ENCODE measurements around the gene MUC5B.

Gene MUC5B

DNA sequence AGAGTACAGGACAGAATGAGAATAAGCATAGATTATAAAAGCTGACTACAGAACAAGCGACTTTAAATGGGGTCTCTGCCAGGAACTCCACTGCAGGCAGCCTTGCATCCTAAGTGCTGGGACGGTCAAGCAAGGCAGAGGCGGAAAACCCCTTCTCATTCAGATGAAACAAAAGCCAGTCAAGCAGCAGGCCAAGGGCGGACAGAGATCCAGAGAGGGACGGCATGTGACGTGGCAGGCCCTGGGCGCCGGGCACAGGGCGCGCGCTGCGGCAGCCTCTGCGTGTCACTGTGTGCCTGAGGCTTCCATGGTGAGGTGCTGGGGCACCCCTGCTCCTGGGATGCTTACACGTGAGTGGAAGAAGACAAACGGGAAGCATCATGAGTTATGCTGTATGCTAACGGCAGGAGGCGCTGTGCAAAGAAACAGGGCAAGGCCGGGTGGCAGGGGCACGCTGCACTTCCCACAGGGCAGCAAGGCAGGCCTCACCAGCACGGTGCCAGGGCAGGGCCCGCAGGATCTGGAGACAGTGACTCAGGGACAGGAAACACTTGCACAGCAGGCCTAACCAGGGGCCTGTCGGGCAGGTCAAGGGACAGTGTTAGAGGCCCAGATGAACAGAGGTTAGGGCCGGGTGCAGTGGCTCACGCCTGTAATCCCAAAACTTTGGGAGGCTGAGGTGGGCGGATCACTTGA is 80.4 kb downstream of the MUC5B start:
- no peaks in the 10 kb centered on the region for H3K27me3 ChIP-seq (ENCODE audit: insufficient read depth, low read length)
- peaks cover 8% of the 10 kb centered on the region for H3K9me3 ChIP-seq (ENCODE audit: low read length)
- peaks cover 16% of the 10 kb centered on the region for H3K4me1 ChIP-seq (ENCODE audit: insufficient read depth, low read length)
- peaks cover 11% of the 10 kb centered on the region for H3K36me3 ChIP-seq (ENCODE audit: insufficient read depth, low read length)
- no peak overlapping the region for H3K4me3 ChIP-seq (ENCODE audit: low read length)
- H2AFZ ChIP-seq (ENCODE audit: low read depth, low read length): no peak overlapping the region

DNA sequence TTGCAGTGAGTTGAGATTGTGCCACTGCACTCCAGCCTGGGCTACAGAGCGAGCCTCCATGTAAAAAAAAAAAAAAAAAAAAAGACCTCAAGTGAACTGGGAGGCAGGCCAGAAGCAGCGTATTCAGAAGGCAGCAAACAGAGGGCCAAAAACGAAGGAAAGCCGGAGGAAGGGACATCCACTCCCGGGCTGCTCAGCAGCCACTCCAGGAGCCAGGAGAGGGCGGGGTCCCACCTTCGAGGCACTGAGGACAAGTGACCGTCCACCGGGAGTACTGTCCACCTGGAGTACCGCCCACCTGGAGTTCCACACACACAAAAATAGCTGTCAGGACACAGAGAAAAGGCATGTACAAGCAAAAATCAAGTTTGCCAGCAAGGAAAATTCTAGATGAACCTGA is 81.1 kb downstream of the MUC5B start:
- H3K9me3 ChIP-seq (ENCODE audit: low read length): peaks cover 8% of the 10 kb centered on the region
- H2AFZ ChIP-seq (ENCODE audit: low read depth, low read length): no peak overlapping the region
- no peak overlapping the region for H3K4me3 ChIP-seq (ENCODE audit: low read length)
- H3K27me3 ChIP-seq (ENCODE audit: insufficient read depth, low read length): no peaks in the 10 kb centered on the region
- peaks cover 11% of the 10 kb centered on the region for H3K36me3 ChIP-seq (ENCODE audit: insufficient read depth, low read length)
- peaks cover 21% of the 10 kb centered on the region for H3K4me1 ChIP-seq (ENCODE audit: insufficient read depth, low read length)

DNA sequence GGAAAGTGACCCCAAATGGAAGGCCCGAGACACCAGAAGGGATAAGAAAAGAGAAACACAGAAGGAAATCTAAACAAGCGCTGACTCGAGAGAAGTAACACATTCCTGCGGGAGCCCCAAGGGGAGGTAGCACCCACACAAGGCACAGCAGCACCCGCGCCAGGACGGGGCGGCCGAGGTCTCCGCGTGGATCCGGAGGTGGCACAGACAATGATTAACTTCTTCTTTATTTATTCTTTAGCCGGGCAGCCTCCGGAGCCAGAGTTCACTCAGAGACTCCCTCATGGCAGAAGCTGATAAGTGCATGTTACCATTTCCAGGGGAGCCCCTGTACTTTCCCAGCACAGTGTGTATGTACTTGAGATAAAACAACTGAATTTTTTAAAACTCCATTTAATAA is 81.5 kb downstream of the MUC5B start:
- H3K4me3 ChIP-seq (ENCODE audit: low read length): no peak overlapping the region
- H2AFZ ChIP-seq (ENCODE audit: low read depth, low read length): no peak overlapping the region
- H3K9me3 ChIP-seq (ENCODE audit: low read length): peaks cover 8% of the 10 kb centered on the region
- H3K4me1 ChIP-seq (ENCODE audit: insufficient read depth, low read length): peaks cover 21% of the 10 kb centered on the region
- H3K27me3 ChIP-seq (ENCODE audit: insufficient read depth, low read length): no peaks in the 10 kb centered on the region
- H3K36me3 ChIP-seq (ENCODE audit: insufficient read depth, low read length): peaks cover 11% of the 10 kb centered on the region

- no peaks in the 10 kb centered on the region for H3K27me3 ChIP-seq (ENCODE audit: insufficient read depth, low read length)
- H3K36me3 ChIP-seq (ENCODE audit: insufficient read depth, low read length): peaks cover 11% of the 10 kb centered on the region
- H2AFZ ChIP-seq (ENCODE audit: low read depth, low read length): no peak overlapping the region
- H3K4me3 ChIP-seq (ENCODE audit: low read length): no peak overlapping the region
- peaks cover 24% of the 10 kb centered on the region for H3K4me1 ChIP-seq (ENCODE audit: insufficient read depth, low read length)
- H3K9me3 ChIP-seq (ENCODE audit: low read length): peaks cover 8% of the 10 kb centered on the region
Measured at GRCh38 chr11:1305063-1305495, 82.2 kb downstream of the MUC5B start.

DNA sequence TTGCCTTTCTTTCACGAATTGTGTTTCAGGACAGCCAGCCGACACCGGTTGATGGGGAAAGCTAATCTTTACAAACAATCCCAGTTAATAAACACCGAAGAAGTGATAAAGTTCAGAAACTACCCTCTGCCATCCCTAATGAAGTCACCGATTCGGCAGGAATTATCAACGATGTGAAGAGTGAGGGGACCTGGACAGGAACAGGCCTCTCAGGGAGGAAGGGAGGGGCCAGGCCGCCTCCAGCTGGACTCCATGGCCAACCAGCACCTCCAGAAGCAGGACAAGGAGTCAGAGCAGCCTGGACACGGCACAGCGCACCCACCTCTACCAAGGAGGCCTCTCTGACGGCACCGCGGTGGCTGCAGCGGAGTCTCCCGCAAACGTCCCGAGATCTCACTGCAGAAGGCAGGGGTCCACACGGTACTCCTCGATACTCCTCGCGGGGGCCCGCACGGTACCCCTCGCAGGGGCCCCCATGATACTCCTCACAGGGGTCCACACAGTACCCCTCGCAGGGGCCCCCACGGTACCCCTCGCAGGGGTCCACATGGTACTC is 82.7 kb downstream of the MUC5B start:
- peaks cover 25% of the 10 kb centered on the region for H3K4me1 ChIP-seq (ENCODE audit: insufficient read depth, low read length)
- no peak overlapping the region for H2AFZ ChIP-seq (ENCODE audit: low read depth, low read length)
- peaks cover 11% of the 10 kb centered on the region for H3K36me3 ChIP-seq (ENCODE audit: insufficient read depth, low read length)
- H3K4me3 ChIP-seq (ENCODE audit: low read length): no peak overlapping the region
- H3K27me3 ChIP-seq (ENCODE audit: insufficient read depth, low read length): no peaks in the 10 kb centered on the region
- peaks cover 11% of the 10 kb centered on the region for H3K9me3 ChIP-seq (ENCODE audit: low read length)

- H3K4me1 ChIP-seq (ENCODE audit: insufficient read depth, low read length): peaks cover 25% of the 10 kb centered on the region
- H3K4me3 ChIP-seq (ENCODE audit: low read length): no peak overlapping the region
- H3K27me3 ChIP-seq (ENCODE audit: insufficient read depth, low read length): no peaks in the 10 kb centered on the region
- H3K36me3 ChIP-seq (ENCODE audit: insufficient read depth, low read length): peaks cover 11% of the 10 kb centered on the region
- H2AFZ ChIP-seq (ENCODE audit: low read depth, low read length): no peak overlapping the region
- H3K9me3 ChIP-seq (ENCODE audit: low read length): peaks cover 20% of the 10 kb centered on the region
Measured at GRCh38 chr11:1306186-1307162, 83.6 kb downstream of the MUC5B start.

DNA sequence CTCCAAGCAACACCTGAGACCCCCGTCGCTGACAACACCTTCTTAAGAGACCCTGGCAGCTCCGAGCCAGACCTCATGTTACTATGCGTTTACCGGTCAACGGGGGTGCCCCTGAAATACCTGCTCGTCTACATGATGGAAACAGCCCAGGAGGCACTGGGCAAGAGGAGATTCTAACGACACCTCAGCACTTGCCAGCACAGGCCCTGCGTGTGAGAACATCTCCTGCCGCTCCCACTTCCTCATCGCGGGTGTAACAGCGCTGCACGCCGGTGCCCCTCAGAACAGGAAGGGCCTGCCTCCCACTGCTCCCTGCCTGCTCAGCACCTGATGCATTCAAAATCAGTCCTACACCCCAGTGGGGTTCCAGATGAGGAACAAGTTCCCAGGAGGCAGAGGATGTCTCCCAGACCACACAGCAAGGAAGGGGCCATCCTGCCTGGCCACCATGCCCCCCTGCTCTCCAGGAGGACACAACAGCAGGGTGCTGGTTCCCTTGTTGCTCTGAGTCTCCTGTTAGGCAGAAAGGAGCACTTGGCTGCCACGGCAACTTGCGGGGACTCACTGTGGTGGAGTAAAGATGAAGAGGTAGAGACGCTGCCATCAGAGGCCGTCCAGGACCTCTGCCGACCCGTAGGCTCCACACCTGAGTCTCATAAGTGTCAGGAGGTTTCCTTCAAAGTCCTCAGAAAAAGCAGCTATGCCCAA is 84.5 kb downstream of the MUC5B start:
- Histone ChIP-seq H3K27me3 (ENCODE audit: insufficient read depth, low read length) (no peaks in the 10 kb centered on the region), H3K4me3 (ENCODE audit: low read length) (no peak overlapping the region), H3K36me3 (ENCODE audit: insufficient read depth, low read length) (peaks cover 11% of the 10 kb centered on the region), H3K4me1 (ENCODE audit: insufficient read depth, low read length) (peaks cover 24% of the 10 kb centered on the region), H3K9me3 (ENCODE audit: low read length) (peaks cover 24% of the 10 kb centered on the region), H2AFZ (ENCODE audit: low read depth, low read length) (no peak overlapping the region)

GRCh38 chr11:1307998-1308742 is 85.3 kb downstream of the MUC5B start:
- Histone ChIP-seq H3K9me3 (ENCODE audit: low read length) (peaks cover 24% of the 10 kb centered on the region), H3K4me1 (ENCODE audit: insufficient read depth, low read length) (peaks cover 15% of the 10 kb centered on the region), H3K27me3 (ENCODE audit: insufficient read depth, low read length) (no peaks in the 10 kb centered on the region), H3K36me3 (ENCODE audit: insufficient read depth, low read length) (peaks cover 11% of the 10 kb centered on the region), H2AFZ (ENCODE audit: low read depth, low read length) (no peak overlapping the region), H3K4me3 (ENCODE audit: low read length) (peak overlapping the region; percentile 62)

GRCh38 chr11:1308743-1309497 is 86.1 kb downstream of the MUC5B start:
- H3K36me3 ChIP-seq (ENCODE audit: insufficient read depth, low read length): peaks cover 11% of the 10 kb centered on the region
- H3K4me1 ChIP-seq (ENCODE audit: insufficient read depth, low read length): peaks cover 15% of the 10 kb centered on the region
- peak overlapping the region; percentile 62 for H3K4me3 ChIP-seq (ENCODE audit: low read length)
- no peak overlapping the region for H2AFZ ChIP-seq (ENCODE audit: low read depth, low read length)
- no peaks in the 10 kb centered on the region for H3K27me3 ChIP-seq (ENCODE audit: insufficient read depth, low read length)
- peaks cover 24% of the 10 kb centered on the region for H3K9me3 ChIP-seq (ENCODE audit: low read length)

DNA sequence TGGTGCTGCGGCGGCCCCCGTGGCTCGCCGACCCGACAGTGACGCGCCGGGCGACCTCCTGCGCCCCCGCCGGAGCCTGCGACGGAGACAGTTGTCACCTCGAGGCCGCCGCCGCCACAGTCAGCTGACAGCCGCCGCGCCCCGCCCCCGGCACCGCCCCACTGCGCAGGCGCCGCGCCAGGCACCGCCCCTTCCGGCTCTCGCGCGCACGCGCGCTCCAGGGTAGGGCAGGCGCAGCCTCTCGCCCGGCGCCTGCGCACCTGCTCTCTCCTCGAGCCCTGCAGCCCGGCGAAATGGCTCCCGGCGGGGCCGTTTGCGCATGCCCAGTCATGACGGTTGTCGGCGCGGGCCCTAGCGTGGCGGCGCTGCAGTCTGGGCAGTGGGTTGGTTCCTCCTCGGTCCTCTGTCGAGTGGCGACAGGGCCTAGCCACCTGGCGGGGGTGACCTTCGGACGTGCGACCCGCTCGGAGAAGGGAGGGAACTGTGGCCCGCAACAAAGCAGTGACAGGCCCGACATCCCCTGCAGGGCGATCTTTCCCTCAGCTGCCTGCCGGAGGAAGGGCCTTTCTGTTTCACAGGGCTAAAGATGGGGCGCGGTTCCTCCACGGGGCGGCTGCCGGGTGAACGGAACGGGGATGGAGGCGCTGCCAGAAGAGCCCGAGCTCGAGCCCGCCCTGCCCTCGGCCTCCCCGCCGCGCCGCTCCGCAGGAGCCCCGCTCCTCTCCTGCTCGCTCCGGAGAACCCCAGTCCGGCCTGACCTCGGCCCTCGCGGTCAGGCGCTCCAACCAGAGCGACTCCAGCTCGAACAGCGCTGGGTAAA is 86.8 kb downstream of the MUC5B start, which contains the start of gene TOLLIP:
Gene TOLLIP (minus strand): TSS at position 135 of the 820 bp plus-strand sequence. CDS start 134 bp downstream, at position 1.
- H2AFZ ChIP-seq (ENCODE audit: low read depth, low read length): peak within 1 kb of the TSS; percentile 66
- peak within 1 kb of the TSS; percentile 62 for H3K4me3 ChIP-seq (ENCODE audit: low read length)
- peaks cover 24% of the 10 kb centered on the region for H3K9me3 ChIP-seq (ENCODE audit: low read length)
- H3K4me1 ChIP-seq (ENCODE audit: insufficient read depth, low read length): peaks cover 15% of the 10 kb centered on the region
- peaks cover 11% of the 10 kb centered on the region for H3K36me3 ChIP-seq (ENCODE audit: insufficient read depth, low read length)
- no peaks in the 10 kb centered on the region for H3K27me3 ChIP-seq (ENCODE audit: insufficient read depth, low read length)

DNA sequence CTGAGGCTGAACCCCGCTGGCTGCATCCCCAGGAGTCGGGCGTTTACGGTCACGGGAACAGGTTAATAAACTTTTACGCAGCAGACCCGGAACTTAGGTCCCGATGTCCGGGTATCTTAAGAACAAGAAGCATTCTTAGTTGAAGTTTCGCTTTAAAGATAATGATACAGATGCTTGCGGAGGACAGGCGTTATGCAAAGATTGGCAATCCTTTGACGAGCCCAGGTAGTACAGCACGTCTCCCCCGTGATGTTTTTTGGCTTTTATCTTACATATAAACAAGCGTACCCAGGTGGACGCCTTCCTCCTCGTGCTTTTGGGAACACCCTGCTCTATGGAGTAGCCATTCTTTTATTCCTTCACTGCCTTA is 87.4 kb downstream of the MUC5B start:
- peaks cover 15% of the 10 kb centered on the region for H3K4me1 ChIP-seq (ENCODE audit: insufficient read depth, low read length)
- no peaks in the 10 kb centered on the region for H3K27me3 ChIP-seq (ENCODE audit: insufficient read depth, low read length)
- H3K4me3 ChIP-seq (ENCODE audit: low read length): peak overlapping the region; percentile 53
- peaks cover 11% of the 10 kb centered on the region for H3K36me3 ChIP-seq (ENCODE audit: insufficient read depth, low read length)
- H2AFZ ChIP-seq (ENCODE audit: low read depth, low read length): peak overlapping the region; percentile 66
- H3K9me3 ChIP-seq (ENCODE audit: low read length): peaks cover 24% of the 10 kb centered on the region

Data from neuron (in vitro differentiated cells).